GM12892 (cell line): ENCODE results near the gene SEPTIN5.

Source experiments
- POLR2A ChIP-seq: IDR thresholded peaks from 2 replicates; pipeline ENCODE4 v1.6.1; 2011; ENCODE audit warnings: low read depth, low read length, control low read depth
- POLR2AphosphoS5 ChIP-seq: IDR thresholded peaks from 2 replicates; pipeline ENCODE4 v1.6.1; 2011; ENCODE audit warnings: low read depth, low read length, control low read depth
- TAF1 ChIP-seq: IDR thresholded peaks from 2 replicates; pipeline ENCODE4 v1.6.1; 2011; ENCODE audit warnings: low read depth, mild to moderate bottlenecking, control low read depth, low read length, borderline replicate concordance

GRCh38 chr22:19753090-19753842 lies 39.0 kb downstream of the SEPTIN5 start:
- TF ChIP-seq POLR2A (no peak), POLR2AphosphoS5 (no peak), TAF1 (no peak)
